GM19324 (cell line): Measurements from ENCODE around the gene GTPBP2.
A peak's percentile ranks its signal among the peaks of the same experiment; 100 is the strongest.
"Not testable (repeated sequence)": the region's sequence is repeated elsewhere in the genome, so short reads cannot be mapped to it uniquely, and the experiment has no call there.

Experiments used
- ATAC-seq: cut with Tn5 transposase; IDR thresholded peaks from one replicate; pipeline ENCODE4 v1.9.1; 2021; ENCODE audit warnings: mild to moderate bottlenecking, moderate library complexity; ENCODE audit not compliant: unreplicated experiment, low FRiP score

Gene GTPBP2

DNA sequence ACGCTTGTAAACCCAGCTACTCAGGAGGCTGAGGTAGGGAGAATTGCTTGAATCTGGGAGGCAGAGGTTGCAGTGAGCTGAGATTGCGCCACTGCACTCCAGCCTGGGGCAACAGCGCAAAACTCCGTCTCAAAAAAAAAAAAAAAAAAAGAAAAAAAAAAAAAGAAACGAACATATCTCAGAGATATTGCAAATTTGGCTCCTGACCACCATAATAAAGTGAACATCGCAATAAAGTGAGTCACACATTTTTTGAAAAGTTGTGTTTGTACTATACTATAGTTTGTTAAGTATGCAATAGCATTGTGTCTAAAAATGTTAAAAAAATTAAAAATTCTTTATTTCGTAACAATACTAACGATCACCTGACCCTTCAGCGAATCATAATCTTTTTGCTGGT is 29.1 kb upstream of the GTPBP2 start:
- ATAC-seq = no peak

DNA sequence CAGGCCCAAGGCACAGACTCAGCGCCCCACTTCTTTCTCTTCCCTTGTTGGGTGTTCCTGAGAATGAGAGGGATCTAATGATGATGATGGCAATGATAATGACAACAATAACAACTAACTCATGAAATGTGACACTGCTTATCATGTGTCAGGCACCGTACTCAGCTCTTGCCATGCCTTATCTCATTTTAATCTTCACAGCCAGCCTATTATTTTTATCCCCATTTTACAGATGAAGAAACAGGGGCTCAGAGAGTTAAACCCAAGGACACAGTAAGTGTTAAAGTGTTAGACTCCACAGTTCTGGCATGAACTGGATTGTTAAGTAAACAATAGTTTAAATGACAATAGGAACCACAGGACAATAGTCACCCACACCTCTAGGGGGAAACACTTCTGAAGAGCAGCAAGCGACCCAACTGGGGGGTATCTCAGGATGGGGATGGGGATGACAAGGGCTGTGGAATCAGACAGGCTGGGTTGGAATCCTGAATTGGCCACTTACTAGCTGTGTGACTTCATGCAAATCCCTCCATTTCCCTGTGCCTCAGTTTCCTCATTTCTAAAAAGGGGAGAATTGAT is 28.2 kb upstream of the GTPBP2 start:
- ATAC-seq = no peak

DNA sequence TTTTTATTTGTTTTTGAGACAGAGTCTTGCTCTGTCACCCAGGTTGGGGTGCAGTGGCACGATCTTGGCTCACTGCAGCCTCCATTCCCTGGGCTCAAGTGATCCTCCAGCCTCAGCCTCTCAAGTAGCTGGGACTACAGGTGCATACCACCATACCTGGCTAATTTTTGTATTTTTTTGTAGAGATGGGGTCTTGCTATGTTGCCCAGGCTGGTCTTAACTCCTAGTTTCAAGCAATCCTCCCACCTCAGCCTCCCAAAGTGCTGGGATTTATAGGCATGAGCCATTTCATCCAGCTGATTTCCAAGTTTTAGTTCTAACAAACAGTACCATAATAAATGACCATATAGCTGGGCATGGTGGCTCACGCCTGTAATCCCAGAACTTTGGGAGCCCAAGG is 23.8 kb upstream of the GTPBP2 start:
- not testable (repeated sequence) for ATAC-seq

DNA sequence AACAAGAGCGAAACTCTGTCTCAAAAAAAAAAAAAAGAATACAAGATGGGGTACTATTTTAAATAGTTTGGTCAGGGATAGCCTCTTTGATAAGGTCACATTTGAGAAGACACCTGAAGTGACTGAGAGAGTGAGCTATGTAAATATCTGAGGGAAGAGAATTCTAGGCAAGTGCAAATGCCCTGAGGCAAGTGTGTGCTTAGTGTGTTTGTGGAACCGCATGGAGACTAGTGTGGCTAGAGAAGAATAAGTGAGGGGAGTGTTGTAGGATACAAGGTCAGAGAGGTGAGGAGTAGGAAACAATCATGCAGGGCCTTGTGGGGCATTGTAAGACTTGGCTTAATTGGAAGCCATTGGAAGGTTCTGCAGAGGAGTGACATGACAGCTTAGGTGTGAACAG is 19.2 kb upstream of the GTPBP2 start:
- ATAC-seq = no peak

DNA sequence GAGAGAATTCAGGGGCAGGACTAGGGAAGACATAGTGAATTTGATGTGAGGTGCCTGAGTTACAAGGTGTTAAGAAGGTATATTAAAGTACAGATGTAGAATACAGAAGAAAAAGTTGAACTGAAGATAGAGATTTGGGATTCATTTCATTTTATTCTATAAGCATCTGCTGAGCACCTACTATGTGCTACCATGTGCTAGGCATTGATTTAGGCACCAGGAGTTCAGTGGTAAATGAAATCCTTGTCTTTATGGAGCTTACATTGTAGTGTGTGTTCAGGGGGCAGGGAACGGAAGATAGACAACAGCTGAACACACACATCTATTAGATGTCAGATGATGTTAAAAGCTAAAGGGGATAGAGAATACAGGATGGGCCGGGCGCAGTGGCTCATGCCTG is 18.5 kb upstream of the GTPBP2 start:
- ATAC-seq = no peak

DNA sequence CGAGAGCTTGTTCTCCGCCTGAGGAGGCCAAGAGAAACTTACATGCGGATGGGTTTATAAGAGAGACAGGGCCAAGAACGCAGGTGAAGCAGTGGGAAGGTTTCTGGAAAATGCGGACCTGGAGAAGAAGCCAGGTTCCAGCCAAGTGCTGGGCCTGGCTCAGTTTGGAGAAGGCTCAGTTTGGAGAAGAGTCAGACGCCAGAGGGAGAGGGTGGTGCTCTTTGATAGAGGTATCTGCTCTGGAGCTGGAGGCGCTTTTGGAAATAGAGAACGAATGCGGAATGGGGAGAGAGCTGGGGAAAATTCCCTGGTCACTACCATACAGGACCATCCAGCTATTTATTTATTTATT is 16.5 kb upstream of the GTPBP2 start:
- ATAC-seq = no peak

DNA sequence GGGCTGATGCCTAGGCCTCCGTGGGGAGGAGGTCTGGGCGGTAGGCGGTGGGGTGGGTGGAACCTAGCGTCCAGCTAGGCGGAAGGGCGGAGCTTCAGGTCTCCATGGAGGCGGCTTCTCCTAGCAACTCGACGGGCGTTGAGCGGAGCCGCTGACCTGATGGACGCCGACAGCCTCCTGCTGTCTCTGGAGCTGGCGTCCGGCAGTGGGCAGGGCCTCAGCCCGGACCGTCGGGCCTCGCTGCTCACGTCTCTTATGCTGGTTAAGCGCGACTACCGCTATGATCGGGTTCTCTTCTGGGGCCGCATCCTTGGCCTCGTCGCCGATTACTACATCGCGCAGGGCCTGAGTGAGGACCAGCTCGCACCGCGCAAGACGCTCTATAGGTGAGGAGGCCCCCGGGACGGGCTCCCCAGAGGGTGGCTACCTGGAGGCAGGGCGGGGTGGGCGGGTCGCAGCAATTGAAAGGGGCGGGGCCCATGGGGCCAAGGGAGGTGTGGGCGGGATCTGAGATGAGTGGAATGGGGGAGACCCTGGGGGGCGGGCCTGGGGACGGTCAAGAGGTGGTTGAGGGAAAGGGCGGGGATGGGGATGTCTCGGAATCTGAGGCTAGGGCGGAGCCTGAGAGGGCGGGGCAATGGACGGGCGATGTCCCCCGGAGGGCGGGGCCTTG is 16.0 kb upstream of the GTPBP2 start, which contains the start of gene RSPH9:
Gene RSPH9 (plus strand): TSS at position 97 of the 673 bp plus-strand sequence. CDS start 63 bp downstream, at position 160.
- peak; percentile 46 for ATAC-seq

DNA sequence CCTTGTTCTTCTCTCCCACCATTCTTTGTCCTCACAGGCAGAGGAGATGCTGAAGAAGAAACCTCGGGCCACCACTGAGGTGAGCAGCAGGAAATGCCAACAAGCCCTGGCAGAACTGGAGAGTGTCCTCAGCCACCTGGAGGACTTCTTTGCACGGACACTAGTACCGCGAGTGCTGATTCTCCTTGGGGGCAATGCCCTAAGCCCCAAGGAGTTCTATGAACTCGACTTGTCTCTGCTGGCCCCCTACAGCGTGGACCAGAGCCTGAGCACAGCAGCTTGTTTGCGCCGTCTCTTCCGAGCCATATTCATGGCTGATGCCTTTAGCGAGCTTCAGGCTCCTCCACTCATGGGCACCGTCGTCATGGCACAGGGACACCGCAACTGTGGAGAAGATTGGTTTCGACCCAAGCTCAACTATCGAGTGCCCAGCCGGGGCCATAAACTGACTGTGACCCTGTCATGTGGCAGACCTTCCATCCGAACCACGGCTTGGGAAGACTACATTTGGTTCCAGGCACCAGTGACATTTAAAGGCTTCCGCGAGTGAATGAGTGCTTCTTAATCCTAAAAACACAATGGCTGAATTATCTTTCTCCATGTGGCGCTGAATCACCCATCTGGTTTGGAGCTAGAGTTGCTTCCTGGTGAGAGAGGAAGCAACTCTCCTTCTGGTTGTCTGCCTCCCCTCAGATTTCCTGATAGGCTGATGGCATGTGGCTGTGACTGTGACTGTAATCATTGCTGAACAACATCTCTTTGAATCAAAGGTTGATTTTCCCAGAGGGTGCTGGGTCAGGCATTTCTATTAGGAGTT is 11.1 kb upstream of the GTPBP2 start:
- no peak for ATAC-seq

DNA sequence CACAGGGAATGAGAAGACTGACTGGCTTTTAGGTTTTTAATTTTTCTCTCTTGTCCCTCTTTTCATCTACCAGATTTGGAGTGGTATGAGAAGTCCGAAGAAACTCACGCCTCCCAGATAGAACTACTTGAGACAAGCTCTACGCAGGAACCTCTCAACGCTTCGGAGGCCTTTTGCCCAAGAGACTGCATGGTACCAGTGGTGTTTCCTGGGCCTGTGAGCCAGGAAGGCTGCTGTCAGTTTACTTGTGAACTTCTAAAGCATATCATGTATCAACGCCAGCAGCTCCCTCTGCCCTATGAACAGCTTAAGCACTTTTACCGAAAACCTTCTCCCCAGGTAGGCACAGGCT is 7.2 kb upstream of the GTPBP2 start:
- ATAC-seq = peak; percentile 10

DNA sequence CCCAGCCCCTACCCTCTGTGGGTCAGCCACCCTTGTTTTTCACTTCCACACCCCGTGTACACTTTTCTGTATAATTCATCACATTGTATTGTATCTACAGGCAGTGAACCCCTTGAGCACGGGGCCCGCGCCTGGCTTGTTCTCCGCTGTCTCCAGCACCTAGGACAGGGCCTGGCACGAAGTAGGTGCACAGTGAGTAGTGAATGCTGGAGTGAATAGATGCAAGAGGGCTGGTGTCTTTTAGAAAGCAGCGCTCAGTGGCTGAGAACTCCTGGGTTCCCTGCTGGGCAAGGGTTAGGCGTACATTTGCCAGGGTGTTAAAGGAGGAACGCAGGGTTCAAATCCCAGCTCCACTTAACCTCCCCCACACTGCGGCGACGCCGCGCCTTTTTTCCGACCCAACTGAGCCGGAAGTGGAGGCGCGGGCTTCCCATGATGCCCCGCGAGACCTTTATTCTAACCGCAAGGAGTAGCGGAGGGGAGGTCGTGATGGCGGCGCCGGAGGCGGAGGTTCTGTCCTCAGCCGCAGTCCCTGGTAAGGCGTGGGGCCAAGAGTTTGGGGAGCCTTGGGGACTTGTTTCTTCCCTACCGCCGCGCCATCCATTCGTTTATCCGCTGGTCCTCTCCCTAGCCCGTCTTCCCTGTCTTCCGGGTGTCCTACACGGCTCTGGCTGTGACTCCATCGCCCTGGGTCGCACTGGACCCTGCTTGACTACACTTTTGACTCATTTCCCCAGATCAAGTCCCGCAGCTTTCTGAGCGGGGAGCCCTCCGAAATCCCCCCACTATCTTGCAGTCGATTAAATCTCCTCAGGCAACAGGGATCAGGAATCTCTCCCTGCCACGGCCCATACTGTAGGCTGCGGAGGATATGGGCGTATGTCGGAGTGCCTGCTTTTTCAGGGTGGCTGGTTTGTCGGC is 6.6 kb upstream of the GTPBP2 start, which contains the start of gene MAD2L1BP:
Gene MAD2L1BP (plus strand): TSS at position 454 of the 921 bp plus-strand sequence. CDS start 36 bp downstream, at position 490.
- peak; percentile 80 for ATAC-seq

DNA sequence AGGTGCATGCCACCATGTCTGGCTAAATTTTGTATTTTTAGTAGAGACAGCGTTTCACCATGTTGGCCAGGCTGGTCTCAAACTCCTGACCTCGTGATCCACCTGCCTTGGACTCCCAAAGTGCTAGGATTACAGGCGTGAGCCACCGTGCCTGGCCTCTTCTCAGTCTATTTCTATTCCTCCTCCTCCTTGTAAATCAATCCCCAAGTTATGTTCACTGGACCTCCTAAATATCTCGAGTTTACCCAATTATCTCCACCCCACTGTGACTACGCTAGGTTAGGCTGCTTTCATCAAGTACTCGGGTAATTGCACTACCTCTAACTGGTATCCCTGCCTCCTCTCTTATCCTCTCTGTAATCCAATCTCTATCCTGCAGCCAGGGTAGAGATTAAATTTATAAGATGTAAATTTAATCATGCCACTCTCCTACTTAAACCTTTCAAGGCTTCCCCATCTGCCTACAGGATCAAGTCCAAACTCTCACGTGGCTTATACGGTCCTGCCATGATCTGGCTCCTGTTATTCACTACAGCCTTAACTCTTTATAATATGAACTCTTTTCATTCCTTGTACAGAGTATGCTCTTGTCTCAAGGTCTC is 5.7 kb upstream of the GTPBP2 start:
- ATAC-seq = no peak

DNA sequence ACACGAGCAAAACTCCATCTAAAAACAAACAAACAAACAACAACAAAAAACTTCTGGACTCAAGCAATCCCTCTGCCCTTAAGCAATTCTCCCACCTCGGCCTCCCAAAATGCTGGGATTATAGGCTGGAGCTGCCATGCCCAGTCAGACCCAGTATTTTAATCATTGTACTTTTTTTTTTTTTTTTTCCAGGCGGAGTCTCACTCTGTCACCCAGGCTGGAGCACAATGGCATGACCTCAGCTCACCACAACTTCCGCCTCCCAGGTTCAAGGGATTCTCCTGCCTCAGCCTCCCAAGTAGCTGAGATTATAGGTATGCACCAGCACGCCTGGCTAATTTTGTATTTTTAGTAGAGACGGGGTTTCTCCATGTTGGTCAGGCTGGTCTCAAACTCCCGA is 3.9 kb upstream of the GTPBP2 start:
- ATAC-seq = not testable (repeated sequence)

DNA sequence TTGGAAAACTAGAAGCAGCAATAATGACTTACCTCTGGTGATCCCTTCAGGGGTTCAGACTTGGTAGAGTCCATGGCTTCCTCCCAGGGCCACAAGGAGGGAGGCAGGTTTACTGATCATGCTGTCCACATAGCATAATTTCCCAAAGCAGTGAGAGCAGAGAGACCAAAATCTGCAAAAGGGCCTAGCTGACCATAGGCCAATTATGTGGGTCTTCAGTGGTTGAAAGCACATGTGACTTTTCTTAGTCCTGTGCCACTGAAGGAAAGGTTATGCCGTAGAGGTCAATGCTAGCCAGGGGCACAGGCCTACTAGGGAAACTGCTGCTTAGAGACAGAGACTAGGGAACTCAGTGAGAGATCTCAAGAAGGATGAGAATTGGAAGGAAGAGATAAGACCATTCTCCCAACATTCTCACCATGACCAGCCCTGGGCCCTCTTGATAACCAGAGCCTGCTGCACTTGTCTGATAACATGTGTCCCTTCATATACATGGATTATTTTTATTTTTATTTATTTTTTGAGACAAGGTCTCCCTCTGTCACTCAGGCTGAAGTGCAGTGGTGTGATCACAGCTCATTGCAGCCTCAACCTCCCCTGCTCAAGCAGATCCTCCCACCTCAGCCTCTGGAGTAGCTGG is 2.0 kb upstream of the GTPBP2 start:
- ATAC-seq = no peak

DNA sequence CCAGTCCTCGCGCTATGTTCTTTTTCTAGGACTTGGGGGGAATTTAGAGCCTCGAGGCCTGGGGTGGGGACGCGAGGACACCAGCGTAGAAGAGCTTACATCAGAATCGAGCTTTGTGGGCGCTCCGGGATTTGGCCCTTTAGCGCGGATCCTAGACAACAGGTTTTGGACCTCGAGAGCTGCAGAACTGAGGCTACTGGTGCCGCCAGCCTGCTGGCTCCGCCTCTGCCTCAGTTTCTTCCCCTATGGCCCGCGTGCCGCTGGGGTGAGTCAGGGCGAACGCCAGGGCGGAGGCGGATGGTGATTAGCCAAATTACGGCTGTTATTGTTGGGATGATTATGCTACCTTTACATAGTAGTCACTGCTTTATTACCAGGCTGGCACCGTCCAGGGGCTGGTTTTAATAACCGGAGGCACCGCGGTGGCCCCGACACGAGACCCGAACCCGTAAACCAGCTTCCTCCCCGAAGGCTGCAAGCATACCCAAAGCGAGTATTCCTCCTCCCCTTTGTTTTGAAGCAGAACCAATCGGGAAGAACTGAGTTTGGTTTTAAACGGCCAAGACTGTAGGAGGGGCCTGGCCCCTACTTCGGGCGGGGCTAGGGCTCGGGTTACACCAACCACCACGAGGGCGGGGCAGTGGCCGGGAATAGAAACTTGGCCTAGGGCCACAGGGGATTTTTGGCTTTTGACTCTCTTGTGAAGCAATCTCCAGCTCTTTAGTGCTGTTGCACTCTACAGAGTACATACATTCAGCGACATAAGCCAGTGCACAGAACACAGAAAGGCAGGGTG is 639 bp upstream of the GTPBP2 start:
- peak; percentile 66 for ATAC-seq

DNA sequence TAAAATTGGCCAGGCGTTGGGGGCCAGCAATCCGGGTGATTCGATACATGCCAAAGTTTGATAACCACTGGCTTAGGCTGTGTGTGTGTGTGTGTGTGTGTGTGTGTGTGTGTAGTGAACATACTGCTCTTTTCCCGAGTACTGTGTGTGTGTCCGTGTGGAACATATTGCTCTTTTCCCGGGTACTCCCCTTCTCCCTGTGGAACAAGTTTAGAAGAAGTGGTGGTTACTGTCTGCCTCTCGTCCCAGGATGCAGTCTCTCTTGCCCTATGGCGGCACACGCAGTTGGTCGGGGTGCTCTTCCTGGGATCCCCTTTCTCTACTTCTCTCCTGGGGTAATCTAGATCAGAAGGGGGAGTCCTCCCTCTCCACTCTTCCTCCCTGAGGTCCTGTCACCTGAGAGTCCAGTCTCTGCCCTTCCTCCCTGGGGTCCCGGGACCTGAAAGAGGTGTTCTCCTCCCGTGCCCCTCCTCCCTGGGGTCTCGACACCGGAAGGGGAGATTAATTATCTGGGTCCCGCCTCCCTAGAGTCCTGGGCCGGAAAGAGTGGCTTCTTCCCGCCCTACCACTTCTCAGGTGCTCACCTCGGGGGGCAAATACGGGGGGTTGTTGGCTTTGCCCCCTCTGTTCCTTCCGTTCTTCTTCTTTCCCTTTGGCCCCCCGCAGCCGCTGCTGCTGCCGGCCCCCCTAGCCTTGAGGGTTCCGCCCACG is 516 bp downstream of the GTPBP2 start:
- peak; percentile 20 for ATAC-seq

DNA sequence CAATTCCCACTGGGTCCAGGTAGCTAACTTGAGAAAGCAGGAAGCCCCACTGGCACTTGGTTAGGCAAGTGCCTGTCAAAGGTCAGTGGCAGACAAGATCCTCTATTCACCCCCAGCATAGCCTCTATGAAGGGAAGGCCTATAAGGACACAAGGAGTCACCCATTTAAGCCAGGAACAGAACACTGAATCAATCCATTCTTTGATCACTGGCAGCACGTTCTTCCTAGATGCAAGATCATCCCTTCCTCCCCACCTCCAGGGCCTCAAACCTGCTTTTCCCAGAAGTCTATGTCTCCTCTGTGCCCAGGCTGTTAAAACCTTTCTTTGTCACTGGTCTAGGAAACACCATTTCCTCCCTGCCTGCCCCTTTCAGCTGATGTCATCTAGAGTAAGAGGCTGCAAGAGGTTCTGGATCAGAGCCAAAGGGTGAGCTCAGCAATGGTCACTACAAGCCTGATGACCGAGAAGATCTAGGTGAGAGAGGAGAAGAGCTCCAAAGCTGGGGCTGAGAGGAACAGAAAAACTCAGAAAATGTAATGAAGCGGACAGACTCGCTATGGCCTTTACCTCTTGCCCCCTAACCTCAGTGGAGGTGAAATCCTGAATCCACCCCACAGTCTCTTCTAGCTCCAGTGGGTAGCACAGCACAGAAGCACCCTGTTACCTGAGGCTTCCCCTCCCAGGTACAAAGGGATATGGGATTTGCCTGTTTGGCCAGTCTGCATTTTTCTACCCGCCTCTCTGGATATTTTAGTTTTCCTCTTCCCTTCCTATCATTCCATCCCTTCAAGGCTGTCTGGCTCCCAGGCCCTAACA is 1.8 kb downstream of the GTPBP2 start:
- ATAC-seq = no peak

DNA sequence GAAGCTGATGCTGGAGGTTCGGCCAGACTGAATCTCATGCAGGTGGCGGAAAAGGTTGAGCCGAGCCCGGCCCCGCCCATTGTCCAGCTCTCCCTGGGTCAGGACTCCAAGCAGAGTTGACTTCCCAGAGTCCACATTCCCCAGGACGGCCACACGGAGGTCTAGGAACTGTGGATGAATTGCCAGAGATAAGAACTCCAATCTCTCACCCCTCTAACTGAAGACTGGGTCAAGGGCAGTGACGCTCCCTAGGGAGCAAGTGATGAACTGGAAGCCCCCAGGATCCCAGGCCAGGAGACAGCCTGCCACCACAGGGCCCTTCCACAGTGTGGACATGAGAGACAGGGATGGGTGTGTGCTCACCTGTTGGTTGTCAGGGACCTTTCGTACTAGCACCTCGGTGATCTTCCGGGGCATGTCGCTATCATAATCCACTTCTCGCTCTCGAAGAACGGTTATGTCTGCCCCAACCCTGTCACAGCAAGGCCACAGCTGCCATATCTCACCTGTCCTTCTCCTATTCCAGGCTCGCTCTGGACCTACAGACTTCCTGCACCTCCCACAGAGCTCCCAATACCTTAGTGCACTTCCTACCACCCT is 3.6 kb downstream of the GTPBP2 start:
- no peak for ATAC-seq
